Glomerular visceral epithelial cell (primary cell): ENCODE results near the gene IFNA5.
A peak's percentile ranks its signal among the peaks of the same experiment; 100 is the strongest.

Experiments used
- DNase-seq: peaks from one replicate; pipeline ENCODE4 v3.0.0-alpha.2; 2016; ENCODE audit errors: extremely low spot score

The IFNA5 gene

GRCh38 chr9:21294364-21294774 is 10.7 kb downstream of the IFNA5 start:
- DNase-seq, result peak; percentile 66

GRCh38 chr9:21289848-21290247 is 15.3 kb downstream of the IFNA5 start:
- DNase-seq, result no peak

- DNase-seq, result no peak
Observed at GRCh38 chr9:21287280-21287679, 17.8 kb downstream of the IFNA5 start.

- DNase-seq, result no peak
Observed at GRCh38 chr9:21286659-21287058, 18.5 kb downstream of the IFNA5 start.

GRCh38 chr9:21286099-21286498 is 19.0 kb downstream of the IFNA5 start:
- no peak for DNase-seq

- no peak for DNase-seq
Observed at GRCh38 chr9:21281275-21281674, 23.8 kb downstream of the IFNA5 start.

- DNase-seq, result no peak
Observed at GRCh38 chr9:21268347-21268657, 36.8 kb downstream of the IFNA5 start.

- DNase-seq, result no peak
Observed at GRCh38 chr9:21267485-21268346, 37.4 kb downstream of the IFNA5 start.

GRCh38 chr9:21266733-21267484 is 38.2 kb downstream of the IFNA5 start:
- no peak for DNase-seq

- no peak for DNase-seq
Observed at GRCh38 chr9:21265421-21266189, 39.5 kb downstream of the IFNA5 start.

- no peak for DNase-seq
Observed at GRCh38 chr9:21255538-21256212, 49.4 kb downstream of the IFNA5 start.
